ENCODE results near the gene DGKI. TPM values are rescaled to one million over a fixed set of nuclear protein-coding genes. Genes with fewer than 3 reads are reported as not detected.

Gene DGKI
- total RNA-seq, 4 donors from 2014 or later = 0.64 to 1.2 (median 1.00) TPM; not detected in 1

DNA sequence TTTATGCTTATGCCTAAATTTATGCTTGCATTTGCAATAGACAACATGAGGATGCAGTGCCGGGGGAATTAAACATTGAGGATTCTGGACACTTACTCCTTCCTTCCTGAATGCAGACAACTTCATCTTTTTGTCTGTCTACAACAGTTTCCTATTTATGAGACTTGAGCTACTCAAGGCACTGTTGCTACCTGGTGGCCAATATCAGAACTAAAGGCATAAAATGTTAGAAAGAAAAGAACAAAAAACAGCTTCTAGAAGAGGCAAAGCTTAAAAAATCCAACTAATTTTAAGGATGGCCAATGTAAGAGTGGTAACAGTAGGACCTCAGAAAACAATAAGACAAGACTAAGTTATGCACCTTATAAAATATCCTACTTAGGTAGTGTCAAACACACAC, 358.7 kb downstream of the DGKI start:
- H3K4me3 ChIP-seq = no peak overlapping the region
- intact Hi-C loops (cut with DNase I; ENCODE audit: low total_unique reads) (no loop called here), in situ Hi-C loops (cut with MboI; ENCODE audit: low pct_ligation_motif_present in 1 of 4, low pct_unique_long_range_greater_than_20kb in 1 of 4, low sequenced_read_pairs in 3 of 4) (no loop called here)
- no peaks in the 10 kb centered on the region for H3K27me3 ChIP-seq
- no peaks in the 10 kb centered on the region for H3K9me3 ChIP-seq
- H3K36me3 ChIP-seq = no peaks in the 10 kb centered on the region
- WGBS, 2 donors (ENCODE audit: low coverage in 1 of 2) = 67 to 83% methylated on average over 1 of the region's 1 CpG
- DNase-seq = no peak
- TF ChIP-seq POLR2A (IDR thresholded peaks at IDR 0.05) = no peak
- TF ChIP-seq POLR2AphosphoS5 (IDR thresholded peaks at IDR 0.05) = no peak
- TF ChIP-seq, protein P1, sequence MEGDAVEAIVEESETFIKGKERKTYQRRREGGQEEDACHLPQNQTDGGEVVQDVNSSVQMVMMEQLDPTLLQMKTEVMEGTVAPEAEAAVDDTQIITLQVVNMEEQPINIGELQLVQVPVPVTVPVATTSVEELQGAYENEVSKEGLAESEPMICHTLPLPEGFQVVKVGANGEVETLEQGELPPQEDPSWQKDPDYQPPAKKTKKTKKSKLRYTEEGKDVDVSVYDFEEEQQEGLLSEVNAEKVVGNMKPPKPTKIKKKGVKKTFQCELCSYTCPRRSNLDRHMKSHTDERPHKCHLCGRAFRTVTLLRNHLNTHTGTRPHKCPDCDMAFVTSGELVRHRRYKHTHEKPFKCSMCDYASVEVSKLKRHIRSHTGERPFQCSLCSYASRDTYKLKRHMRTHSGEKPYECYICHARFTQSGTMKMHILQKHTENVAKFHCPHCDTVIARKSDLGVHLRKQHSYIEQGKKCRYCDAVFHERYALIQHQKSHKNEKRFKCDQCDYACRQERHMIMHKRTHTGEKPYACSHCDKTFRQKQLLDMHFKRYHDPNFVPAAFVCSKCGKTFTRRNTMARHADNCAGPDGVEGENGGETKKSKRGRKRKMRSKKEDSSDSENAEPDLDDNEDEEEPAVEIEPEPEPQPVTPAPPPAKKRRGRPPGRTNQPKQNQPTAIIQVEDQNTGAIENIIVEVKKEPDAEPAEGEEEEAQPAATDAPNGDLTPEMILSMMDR (IDR thresholded peaks at IDR 0.05) = no peak
- H3K27ac ChIP-seq = no peak overlapping the region
- H3K4me1 ChIP-seq = no peaks in the 10 kb centered on the region

DNA sequence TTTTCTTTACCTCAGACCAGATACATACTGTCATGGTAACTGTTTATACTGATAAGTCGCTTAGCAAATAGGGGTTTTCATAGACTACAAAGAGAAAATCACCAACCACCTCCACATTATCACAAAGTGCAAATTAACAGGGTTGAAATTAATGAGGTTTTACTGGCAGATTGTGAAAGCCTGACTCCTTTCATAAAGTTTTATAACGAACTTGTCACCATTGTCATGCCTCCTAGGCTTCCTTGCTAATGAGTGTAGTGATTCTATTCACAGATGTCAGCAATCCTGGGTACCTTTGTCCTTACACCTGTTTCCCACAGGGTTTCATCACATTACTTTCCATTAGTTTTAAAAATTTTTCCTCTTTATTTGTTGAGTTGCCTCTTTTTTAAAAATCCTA, 361.0 kb downstream of the DGKI start:
- TF ChIP-seq EP300 (IDR thresholded peaks at IDR 0.05; ENCODE audit: low read depth) = no peak
- TF ChIP-seq, protein P1 (IDR thresholded peaks at IDR 0.05) = no peak
- no peak for TF ChIP-seq POLR2AphosphoS5 (IDR thresholded peaks at IDR 0.05)
- TF ChIP-seq POLR2A (IDR thresholded peaks at IDR 0.05) = no peak
- 64 to 79% methylated on average over 2 of the region's 2 CpGs for WGBS, 2 donors (ENCODE audit: low coverage in 1 of 2)
- Histone ChIP-seq H3K4me3 (no peak overlapping the region), H3K4me1 (no peaks in the 10 kb centered on the region), H3K36me3 (no peaks in the 10 kb centered on the region), H3K9me3 (no peaks in the 10 kb centered on the region), H3K27me3 (no peaks in the 10 kb centered on the region), H3K27ac (no peak overlapping the region)
- intact Hi-C loops (cut with DNase I; ENCODE audit: low total_unique reads) (no loop called here), in situ Hi-C loops (cut with MboI; ENCODE audit: low pct_ligation_motif_present in 1 of 4, low pct_unique_long_range_greater_than_20kb in 1 of 4, low sequenced_read_pairs in 3 of 4) (no loop called here)
- no peak for DNase-seq

DNA sequence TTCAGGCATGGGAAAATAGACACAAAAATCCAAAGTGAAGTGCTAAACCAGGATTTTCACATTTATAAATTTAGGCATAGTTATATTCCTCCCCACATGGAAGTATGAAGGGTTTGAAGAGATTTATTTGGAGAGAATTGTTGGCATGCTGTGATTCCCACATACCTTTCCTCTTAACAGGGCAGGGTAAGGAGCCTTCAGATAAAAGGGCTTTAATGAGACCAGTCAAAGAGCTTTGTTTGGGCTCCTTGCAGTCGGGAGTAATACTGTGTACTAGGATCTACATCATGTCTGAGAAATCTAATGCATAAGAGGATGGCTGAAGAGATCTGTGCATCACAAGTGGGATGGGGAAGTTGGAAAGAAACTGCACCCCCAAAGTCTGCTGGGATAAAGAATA, 362.4 kb downstream of the DGKI start:
- Histone ChIP-seq H3K36me3 (no peaks in the 10 kb centered on the region), H3K27me3 (no peaks in the 10 kb centered on the region), H3K4me1 (no peaks in the 10 kb centered on the region), H3K9me3 (no peaks in the 10 kb centered on the region), H3K27ac (no peak overlapping the region), H3K4me3 (no peak overlapping the region)
- in situ Hi-C loops (cut with MboI; ENCODE audit: low pct_ligation_motif_present in 1 of 4, low pct_unique_long_range_greater_than_20kb in 1 of 4, low sequenced_read_pairs in 3 of 4) (no loop called here), intact Hi-C loops (cut with DNase I; ENCODE audit: low total_unique reads) (no loop called here)
- TF ChIP-seq POLR2AphosphoS5 (IDR thresholded peaks at IDR 0.05) = no peak
- no peak for TF ChIP-seq POLR2A (IDR thresholded peaks at IDR 0.05)
- TF ChIP-seq EP300 (IDR thresholded peaks at IDR 0.05; ENCODE audit: low read depth) = no peak
- TF ChIP-seq, protein P1 (IDR thresholded peaks at IDR 0.05) = no peak
- no peak for DNase-seq
- 47% methylated on average over 1 of the region's 1 CpG; no CpG with 5 or more reads in 1 of the 2 donors for WGBS, 2 donors (ENCODE audit: low coverage in 1 of 2)

DNA sequence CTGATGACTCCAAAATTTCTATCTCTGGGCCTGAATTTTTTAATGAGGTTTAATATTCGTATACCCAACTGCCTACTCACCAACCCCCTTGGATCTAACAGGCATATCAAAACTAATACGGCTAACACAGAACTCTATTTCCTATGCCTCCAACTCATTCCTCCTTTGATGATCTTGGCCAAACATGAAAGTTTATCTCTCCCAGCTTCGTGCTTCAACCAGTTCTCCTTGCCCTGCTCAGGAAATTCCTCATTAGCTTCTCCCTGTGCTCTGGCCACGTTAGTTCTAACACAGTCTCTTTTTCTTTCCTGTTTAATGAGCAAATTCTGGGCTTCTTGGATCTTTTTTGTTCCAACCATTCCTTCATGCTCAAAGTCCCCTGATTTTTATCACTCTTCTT, 364.3 kb downstream of the DGKI start:
- no peaks in the 10 kb centered on the region for H3K4me1 ChIP-seq
- WGBS, 2 donors (ENCODE audit: low coverage in 1 of 2) = 73 to 89% methylated on average over 4 of the region's 4 CpGs
- H3K4me3 ChIP-seq = no peak overlapping the region
- H3K27me3 ChIP-seq = no peaks in the 10 kb centered on the region
- in situ Hi-C loops (cut with MboI; ENCODE audit: low pct_ligation_motif_present in 1 of 4, low pct_unique_long_range_greater_than_20kb in 1 of 4, low sequenced_read_pairs in 3 of 4) (no loop called here), intact Hi-C loops (cut with DNase I; ENCODE audit: low total_unique reads) (no loop called here)
- no peaks in the 10 kb centered on the region for H3K9me3 ChIP-seq
- TF ChIP-seq, protein P1 (IDR thresholded peaks at IDR 0.05) = no peak
- DNase-seq = no peak
- H3K27ac ChIP-seq = no peak overlapping the region
- H3K36me3 ChIP-seq = no peaks in the 10 kb centered on the region
